Fibroblast of pulmonary artery (primary cell): ENCODE results near the gene POPDC2.

ENCODE experiments used
- DNase-seq: peaks from one replicate; pipeline ENCODE4 v3.0.0-alpha.2; 2010; ENCODE audit warnings: low read depth
- H3K4me3 ChIP-seq: replicated peaks from 2 replicates; pipeline ENCODE4 v1.5.1; 2011; ENCODE audit warnings: low read depth, mild to moderate bottlenecking, control low read depth, low read length, moderate library complexity
- TF ChIP-seq, protein P1 (sequence below): IDR thresholded peaks from 2 replicates; pipeline ENCODE4 v1.5.1; 2011; ENCODE audit warnings: mild to moderate bottlenecking, control low read depth, low read length, inconsistent platforms; ENCODE audit errors: missing control alignments

Gene POPDC2

DNA sequence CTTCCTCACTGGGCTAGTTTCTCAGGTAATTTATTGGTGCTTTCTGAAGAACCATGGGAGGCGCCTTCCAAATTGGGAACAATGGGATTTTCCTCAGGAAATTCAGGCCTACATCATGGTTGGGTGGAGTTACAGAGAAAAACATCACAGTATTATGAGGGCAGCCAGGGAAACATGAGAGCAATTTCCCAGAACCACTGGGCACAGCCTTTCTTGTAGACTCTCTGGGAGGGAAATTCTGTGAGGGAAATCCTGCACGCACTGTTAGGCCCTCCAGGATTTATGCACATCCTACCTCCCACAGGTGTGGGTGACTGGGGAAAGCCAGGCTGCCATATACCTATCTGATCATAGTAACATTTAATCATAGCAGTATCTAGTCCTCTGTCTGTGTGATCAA is 13.2 kb downstream of the POPDC2 start:
- DNase-seq, result peak; percentile 73
- no peak overlapping the region for H3K4me3 ChIP-seq
- TF ChIP-seq, protein P1, sequence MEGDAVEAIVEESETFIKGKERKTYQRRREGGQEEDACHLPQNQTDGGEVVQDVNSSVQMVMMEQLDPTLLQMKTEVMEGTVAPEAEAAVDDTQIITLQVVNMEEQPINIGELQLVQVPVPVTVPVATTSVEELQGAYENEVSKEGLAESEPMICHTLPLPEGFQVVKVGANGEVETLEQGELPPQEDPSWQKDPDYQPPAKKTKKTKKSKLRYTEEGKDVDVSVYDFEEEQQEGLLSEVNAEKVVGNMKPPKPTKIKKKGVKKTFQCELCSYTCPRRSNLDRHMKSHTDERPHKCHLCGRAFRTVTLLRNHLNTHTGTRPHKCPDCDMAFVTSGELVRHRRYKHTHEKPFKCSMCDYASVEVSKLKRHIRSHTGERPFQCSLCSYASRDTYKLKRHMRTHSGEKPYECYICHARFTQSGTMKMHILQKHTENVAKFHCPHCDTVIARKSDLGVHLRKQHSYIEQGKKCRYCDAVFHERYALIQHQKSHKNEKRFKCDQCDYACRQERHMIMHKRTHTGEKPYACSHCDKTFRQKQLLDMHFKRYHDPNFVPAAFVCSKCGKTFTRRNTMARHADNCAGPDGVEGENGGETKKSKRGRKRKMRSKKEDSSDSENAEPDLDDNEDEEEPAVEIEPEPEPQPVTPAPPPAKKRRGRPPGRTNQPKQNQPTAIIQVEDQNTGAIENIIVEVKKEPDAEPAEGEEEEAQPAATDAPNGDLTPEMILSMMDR, result no peak

DNA sequence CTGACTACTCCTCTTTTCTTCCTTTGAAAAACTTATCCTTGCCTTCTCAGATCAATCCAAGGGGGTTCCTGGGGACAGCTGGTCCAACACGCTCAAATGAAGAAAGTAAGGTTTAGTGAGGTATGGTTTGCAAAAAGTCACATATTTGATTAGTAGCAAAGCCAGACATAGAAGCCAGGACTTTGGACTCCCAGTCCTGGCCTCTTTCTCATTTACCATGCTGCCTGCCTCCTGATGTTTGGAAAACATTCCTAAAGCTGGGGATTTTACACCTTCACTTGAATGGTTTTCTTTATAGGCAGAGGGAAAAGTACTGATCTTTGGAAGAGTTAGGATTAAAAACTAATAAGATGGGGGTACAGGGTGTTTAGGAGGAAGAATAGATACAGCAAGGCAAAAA is 14.6 kb downstream of the POPDC2 start:
- DNase-seq, result no peak
- H3K4me3 ChIP-seq, result no peak overlapping the region
- TF ChIP-seq, protein P1, result no peak

DNA sequence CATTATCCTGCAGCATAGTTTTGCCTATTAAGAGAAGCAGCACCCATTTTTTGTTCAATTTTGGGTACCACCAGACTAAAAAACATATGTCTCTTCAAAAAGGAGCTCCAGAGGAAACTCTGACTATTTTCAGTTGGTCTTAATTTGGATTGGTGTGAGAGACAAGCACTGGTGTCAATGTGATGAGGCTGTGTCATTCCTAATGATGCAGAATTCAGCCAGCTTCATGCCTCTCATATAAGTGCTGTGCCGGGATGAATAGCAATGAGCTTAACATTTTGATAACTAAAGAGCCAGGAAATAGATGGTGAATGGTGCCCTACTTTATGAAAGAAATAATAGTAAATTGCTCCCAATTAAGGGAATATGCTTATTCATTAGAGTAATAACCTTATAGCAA is 15.9 kb downstream of the POPDC2 start:
- TF ChIP-seq, protein P1, result no peak
- no peak for DNase-seq
- no peak overlapping the region for H3K4me3 ChIP-seq

DNA sequence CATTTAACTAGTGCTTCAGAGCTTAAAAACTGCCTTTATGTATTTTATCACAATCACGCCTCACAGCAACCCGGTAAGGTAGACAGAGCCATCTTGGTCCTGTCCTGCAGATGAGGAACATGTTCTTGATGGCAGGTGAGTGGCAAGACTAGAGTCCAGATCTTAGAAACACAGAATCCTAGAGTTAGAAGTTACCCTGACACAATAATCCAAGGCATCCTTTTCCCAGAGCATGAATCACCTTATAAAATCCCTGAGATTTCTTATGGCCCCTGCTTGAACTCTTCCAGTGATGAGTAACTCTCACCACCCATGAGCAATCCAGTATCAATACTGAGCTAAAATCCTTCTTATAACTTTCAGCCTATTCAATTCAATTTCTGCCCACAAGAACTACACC is 16.9 kb downstream of the POPDC2 start:
- peak; percentile 61 for DNase-seq
- TF ChIP-seq, protein P1, result no peak
- no peak overlapping the region for H3K4me3 ChIP-seq

DNA sequence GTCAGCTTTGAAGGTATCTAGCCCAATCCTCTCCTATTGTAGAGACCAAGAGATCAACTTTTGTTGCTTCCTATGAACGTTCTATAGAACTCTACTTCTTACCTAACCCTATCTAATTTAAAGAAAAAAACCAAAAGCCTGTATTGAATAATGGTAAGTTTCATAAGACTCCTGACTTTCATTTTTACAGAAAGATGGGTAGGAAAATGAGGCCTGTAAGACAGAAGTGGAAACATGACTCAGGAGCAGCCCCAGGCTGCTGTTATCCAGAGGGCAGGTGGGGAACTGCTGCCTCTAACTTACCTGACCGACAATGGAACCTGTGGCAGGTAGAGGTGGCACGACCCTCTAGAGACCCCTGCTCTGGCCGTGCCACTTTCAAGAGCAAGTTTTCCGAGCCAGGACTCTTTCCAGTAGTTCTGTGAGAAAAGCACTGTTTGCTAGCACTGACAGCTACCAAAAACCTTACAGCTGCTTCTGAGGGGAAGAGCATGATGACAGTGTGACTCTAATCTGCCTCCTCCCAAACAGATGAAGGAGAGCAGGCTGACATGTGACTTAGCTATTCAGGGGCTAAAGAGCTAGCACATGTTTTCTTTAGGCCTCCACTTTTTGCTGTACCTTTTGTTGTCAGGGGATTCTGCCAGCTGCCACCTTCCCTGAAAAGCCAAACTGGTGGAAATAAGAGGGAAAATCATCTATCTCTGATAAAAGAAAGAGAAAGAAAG is 17.5 kb downstream of the POPDC2 start:
- TF ChIP-seq, protein P1, result no peak
- no peak overlapping the region for H3K4me3 ChIP-seq
- DNase-seq, result peak; percentile 45

DNA sequence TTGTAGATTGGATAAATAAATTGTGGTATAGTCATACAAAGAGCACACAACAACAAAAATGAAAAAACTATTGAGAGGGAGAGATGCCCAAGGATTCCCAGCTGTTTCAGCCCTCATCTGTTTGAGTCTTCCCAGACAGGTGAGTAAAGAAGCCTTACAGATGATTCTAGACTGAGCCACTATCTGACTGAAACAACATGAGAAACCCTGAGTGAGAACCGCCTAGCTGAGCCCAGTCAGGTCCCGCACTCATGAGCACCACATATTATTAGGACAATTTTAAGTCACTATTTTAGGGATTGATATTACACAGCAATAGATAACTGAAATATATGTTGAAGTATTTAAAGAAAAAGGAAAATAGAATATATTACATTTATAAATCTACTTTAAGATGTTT is 19.0 kb downstream of the POPDC2 start:
- TF ChIP-seq, protein P1, result no peak
- no peak overlapping the region for H3K4me3 ChIP-seq
- DNase-seq, result no peak
